Cardiac muscle cell (in vitro differentiated cells and primary cell): ENCODE measurements around the gene DOK6. TPM values are rescaled to one million over a fixed set of nuclear protein-coding genes. Genes with fewer than 3 reads are reported as not detected.

Experiments
- DNase-seq, 2 donors: peaks; one replicate each; pipeline versions ENCODE4 v3.0.0 to v3.0.0-alpha.2; 2010 to 2017; ENCODE audit warnings: low read depth in 1 of 2, low spot score in 1 of 2
- H3K27ac ChIP-seq: fragments of 200-600 bp; sonication (generic); 2 replicates; pipeline ENCODE4 v1.5.1; 2016
- H3K27me3 ChIP-seq: fragments of 200-600 bp; sonication (generic); 2 replicates; pipeline ENCODE4 v1.6.0; 2016; ENCODE audit warnings: control low read depth
- H3K36me3 ChIP-seq: fragments of 200-600 bp; sonication (generic); 2 replicates; pipeline ENCODE4 v1.5.1; 2016; ENCODE audit warnings: control low read depth
- H3K4me1 ChIP-seq: fragments of 200-600 bp; sonication (generic); 2 replicates; pipeline ENCODE4 v1.8.1; 2017; ENCODE audit warnings: low read depth, mild to moderate bottlenecking, mixed run types
- H3K4me3 ChIP-seq: fragments of 200-600 bp; sonication (generic); 2 replicates; pipeline ENCODE4 v1.5.1; 2016; ENCODE audit warnings: mild to moderate bottlenecking
- H3K9me3 ChIP-seq: fragments of 200-600 bp; sonication (generic); 2 replicates; pipeline ENCODE4 v1.5.1; 2017; ENCODE audit warnings: low read depth, mild to moderate bottlenecking, control low read depth
- CTCF ChIP-seq: IDR thresholded peaks from 2 replicates; pipeline ENCODE4 v1.5.1; 2012; ENCODE audit warnings: low read depth, mild to moderate bottlenecking, low read length
- polyA plus RNA-seq: library from polyadenylated mRNA; unstranded; fragments of >200 nt; fragmentation: Nextera tagmentation; extraction: Ambion mirVana; gene quantifications from 2 replicates; pipeline ENCODE4 v1.2.1, GENCODE V29; 2016
- total RNA-seq: library from RNA; depleted of rRNA; stranded (reverse); fragments of >200 nt; gene quantifications from 2 replicates; pipeline ENCODE4 v1.2.3, GENCODE V29; 2016

DOK6 gene
- total and polyA plus RNA-seq, 2 experiments from 2014 or later = 13.2 to 13.9 TPM

DNA sequence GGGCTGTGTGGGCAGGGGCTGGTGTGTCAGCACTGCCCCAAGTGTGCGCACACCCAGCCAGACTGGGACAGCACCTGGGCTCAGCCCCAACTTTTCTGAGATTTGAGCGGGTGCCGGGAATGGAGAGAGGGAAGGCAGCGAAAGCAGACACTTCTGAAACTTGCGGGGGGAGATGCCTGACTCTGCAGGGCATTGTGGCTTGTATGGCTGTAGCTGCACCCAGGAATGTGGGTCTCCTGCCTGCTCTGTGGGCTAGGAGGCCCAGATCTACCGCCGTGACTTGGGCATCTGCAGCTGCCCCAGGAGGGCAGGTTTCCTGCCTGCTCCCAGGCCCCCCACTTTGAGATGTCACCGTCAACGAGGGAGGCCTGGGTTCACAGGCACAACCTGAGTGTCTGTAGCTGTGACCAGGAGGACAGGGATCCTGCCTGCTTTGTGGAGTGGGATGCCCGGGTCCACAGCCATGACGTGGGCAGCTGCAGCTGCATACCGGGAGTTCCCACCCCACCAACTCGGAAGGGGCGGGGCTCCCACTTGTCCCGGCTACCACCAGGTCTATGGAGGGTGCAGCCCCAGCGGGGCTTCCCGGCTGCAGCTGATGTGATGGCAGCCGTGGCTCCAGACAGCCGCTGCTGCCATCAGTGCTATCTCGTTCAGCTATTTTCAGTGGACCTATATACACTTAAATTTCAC is 95.3 kb downstream of the DOK6 start:
- no peak for TF ChIP-seq CTCF
- H3K27ac ChIP-seq = no peak overlapping the region
- H3K27me3 ChIP-seq = no peaks in the 10 kb centered on the region
- no peaks in the 10 kb centered on the region for H3K9me3 ChIP-seq
- no peak overlapping the region for H3K4me3 ChIP-seq
- no peak for DNase-seq
- no peaks in the 10 kb centered on the region for H3K36me3 ChIP-seq
- H3K4me1 ChIP-seq = no peaks in the 10 kb centered on the region

- no peaks in the 10 kb centered on the region for H3K27me3 ChIP-seq
- no peaks in the 10 kb centered on the region for H3K4me1 ChIP-seq
- H3K4me3 ChIP-seq = no peak overlapping the region
- no peak for TF ChIP-seq CTCF
- DNase-seq = peak in 1 of 2 donors; percentile 8
- no peaks in the 10 kb centered on the region for H3K36me3 ChIP-seq
- H3K9me3 ChIP-seq = no peaks in the 10 kb centered on the region
- no peak overlapping the region for H3K27ac ChIP-seq
These were observed 118.3 kb downstream of the DOK6 start for GRCh38 chr18:69518989-69519388.

- Histone ChIP-seq H3K4me3 (no peak overlapping the region), H3K9me3 (no peaks in the 10 kb centered on the region), H3K36me3 (no peaks in the 10 kb centered on the region), H3K4me1 (no peaks in the 10 kb centered on the region), H3K27me3 (no peaks in the 10 kb centered on the region), H3K27ac (no peak overlapping the region)
- no peak for DNase-seq
- TF ChIP-seq CTCF = no peak
These were observed 122.9 kb downstream of the DOK6 start for GRCh38 chr18:69523582-69523981.

DNA sequence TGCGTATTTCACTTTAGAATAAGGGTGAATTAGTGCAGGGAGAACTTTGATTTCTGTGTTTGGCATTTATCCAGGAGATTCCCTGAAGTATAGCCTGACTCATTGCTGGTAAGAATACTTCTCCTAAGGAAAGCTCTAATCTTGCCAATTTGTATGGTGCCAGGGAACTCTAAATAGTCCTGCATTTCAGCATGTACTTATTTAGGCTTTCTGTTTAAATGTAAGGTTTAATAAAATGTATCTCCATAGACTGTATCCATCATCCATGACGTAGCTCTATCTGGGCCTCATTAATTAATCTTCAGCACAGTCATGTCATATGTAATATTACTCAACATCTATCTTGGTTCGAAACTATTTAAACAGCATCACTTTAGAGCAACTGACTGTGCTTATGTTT is 127.7 kb downstream of the DOK6 start:
- H3K36me3 ChIP-seq = no peaks in the 10 kb centered on the region
- H3K4me1 ChIP-seq = no peaks in the 10 kb centered on the region
- TF ChIP-seq CTCF = no peak
- peak in 1 of 2 donors; percentile 65 for DNase-seq
- no peaks in the 10 kb centered on the region for H3K27me3 ChIP-seq
- H3K4me3 ChIP-seq = no peak overlapping the region
- no peak overlapping the region for H3K27ac ChIP-seq
- no peaks in the 10 kb centered on the region for H3K9me3 ChIP-seq

- no peak for DNase-seq
- no peak overlapping the region for H3K4me3 ChIP-seq
- TF ChIP-seq CTCF = no peak
- no peaks in the 10 kb centered on the region for H3K27me3 ChIP-seq
- H3K4me1 ChIP-seq = no peaks in the 10 kb centered on the region
- H3K27ac ChIP-seq = no peak overlapping the region
- H3K9me3 ChIP-seq = no peaks in the 10 kb centered on the region
- no peaks in the 10 kb centered on the region for H3K36me3 ChIP-seq
These were observed 128.5 kb downstream of the DOK6 start for GRCh38 chr18:69529151-69529550.
